Gastroesophageal sphincter (tissue), 4 donors: ENCODE results near the gene TSC22D2. TPM values are rescaled to one million over a fixed set of nuclear protein-coding genes. Genes with fewer than 3 reads are reported as not detected.

Source experiments
- ATAC-seq: fragments of 150-250 bp; one replicate; pipeline ENCODE4 v1.9.1; 2016; ENCODE audit warnings: mild to moderate bottlenecking, moderate library complexity
- H3K27ac ChIP-seq, 4 donors: fragments of 200-600 bp; sonication (generic) in 3 of 4; 1 replicate in 3 of 4; 2 replicates in 1 of 4; pipeline ENCODE4 v1.5.1; 2016 to 2019
- H3K27me3 ChIP-seq: fragments of 200-600 bp; sonication (generic); one replicate; pipeline ENCODE4 v1.5.1; 2019
- H3K36me3 ChIP-seq, 2 donors: fragments of 200-600 bp; sonication (generic); one replicate each; pipeline ENCODE4 v1.5.1; 2019; ENCODE audit warnings: control low read depth in 1 of 2
- H3K4me1 ChIP-seq, 3 donors: fragments of 200-600 bp; sonication (generic); 1 replicate in 2 of 3; 2 replicates in 1 of 3; pipeline ENCODE4 v1.5.1; 2016 to 2019; ENCODE audit warnings: control low read depth in 2 of 3
- H3K4me3 ChIP-seq, 2 donors: fragments of 200-600 bp; sonication (generic); one replicate each; pipeline ENCODE4 v1.5.1; 2019; ENCODE audit warnings: mild to moderate bottlenecking in 1 of 2, moderate library complexity in 1 of 2
- H3K9me3 ChIP-seq, 3 donors: fragments of 200-600 bp; sonication (generic); one replicate each; pipeline ENCODE4 v1.5.1; 2017 to 2019; ENCODE audit warnings: control low read depth in 2 of 3
- CTCF ChIP-seq, 4 experiments: fragments of 200-600 bp in 2 of 4; fragments of 450-650 bp in 2 of 4; sonication (generic) in 1 of 4; IDR thresholded peaks; one replicate each; pipeline ENCODE4 v1.5.1; 2017 to 2019; ENCODE audit warnings: antibody characterized with exemption in 4 of 4, mild to moderate bottlenecking in 2 of 4, moderate library complexity in 2 of 4
- EP300 ChIP-seq: sonication (generic); formaldehyde crosslinking; IDR thresholded peaks from one replicate; pipeline ENCODE4 v1.6.1; 2017; ENCODE audit warnings: antibody characterized with exemption, mild to moderate bottlenecking
- POLR2A ChIP-seq, 2 donors: fragments of 450-650 bp; IDR thresholded peaks; one replicate each; pipeline ENCODE4 v1.6.1; 2017; ENCODE audit warnings: antibody characterized with exemption in 2 of 2, mild to moderate bottlenecking in 2 of 2, moderate library complexity in 1 of 2
- POLR2AphosphoS5 ChIP-seq: sonication (generic); formaldehyde crosslinking; IDR thresholded peaks from one replicate; pipeline ENCODE4 v1.6.1; 2017; ENCODE audit warnings: antibody characterized with exemption
- WGBS, 2 donors: methylation state at CpG; one replicate each; pipeline ENCODE4 v1.1.5; 2018; ENCODE audit warnings: low coverage in 1 of 2; 5-methylcytosine and 5-hydroxymethylcytosine counted together
- total RNA-seq, 4 donors: library from RNA; depleted of rRNA; stranded (reverse); fragments of >200 nt; gene quantifications; one replicate each; pipeline ENCODE4 v1.1.0, GENCODE V29; 2016

The TSC22D2 gene
- 10 to 100 TPM; 15.4 to 30.0 (median 26.0) TPM for total RNA-seq

DNA sequence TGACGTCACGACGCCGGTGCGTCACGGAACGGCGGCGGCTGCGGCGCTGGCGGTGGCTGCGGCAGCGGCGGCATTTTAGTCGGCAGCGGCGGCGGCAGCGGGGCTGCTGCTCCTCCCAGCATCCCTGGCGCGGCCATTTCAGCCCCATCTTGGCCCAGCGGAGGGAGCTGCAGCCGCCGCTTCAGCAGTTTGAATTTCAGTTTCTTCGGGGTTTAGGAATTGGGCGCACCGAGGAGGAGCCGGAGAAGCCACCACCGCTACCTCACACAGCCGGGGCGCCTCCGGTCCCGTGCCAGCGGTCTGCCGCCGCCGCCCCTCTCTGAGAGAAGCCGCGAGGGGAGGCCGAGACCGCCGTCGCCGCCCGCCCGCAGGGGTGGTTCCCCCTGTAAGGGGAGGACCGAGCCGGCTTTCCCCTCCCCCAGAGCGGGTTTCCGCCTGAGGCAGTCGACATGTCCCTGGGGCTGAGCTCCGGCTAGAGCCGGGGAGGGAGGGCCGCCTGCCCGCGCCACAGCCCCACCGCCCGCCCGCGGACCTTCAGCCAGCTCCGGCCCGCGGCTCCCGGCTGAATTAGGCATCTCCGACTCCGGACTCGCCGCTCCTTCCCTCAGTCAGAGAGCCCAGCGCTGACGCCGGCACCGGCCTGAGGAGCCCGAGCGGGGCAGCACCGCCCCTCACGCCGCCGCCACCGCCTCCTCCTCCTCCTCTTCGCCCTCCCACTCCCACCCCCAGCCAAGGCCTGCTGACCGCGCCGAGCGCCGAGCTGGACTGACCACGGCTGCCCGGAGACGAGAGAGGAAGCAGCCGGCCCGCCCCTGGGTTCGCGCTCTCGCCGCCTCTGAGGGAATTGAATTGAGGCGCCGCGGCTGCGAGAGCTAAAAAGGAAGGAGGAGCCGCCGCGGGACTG lies at the start of gene TSC22D2:
Gene TSC22D2, plus strand, starts transcription at position 78 of the 904 bp plus-strand sequence. CDS start 1,053 bp downstream, outside the sequence.
- no CpG with 5 or more reads among the region's 102 CpGs for WGBS, 2 donors
- Histone ChIP-seq H3K36me3 (no peaks in the 10 kb centered on the region), H3K9me3 (no peaks in the 10 kb centered on the region), H3K4me1 (peaks cover 0 to 28% (median 0%) of the 10 kb centered on the region in 3 donors), H3K27me3 (no peaks in the 10 kb centered on the region), H3K27ac (peak within 1 kb of the TSS; percentile 95 to 100 (median 99)), H3K4me3 (peak within 1 kb of the TSS; percentile 74 to 90)
- peak; percentile 85 for ATAC-seq
- TF ChIP-seq EP300 (no peak), POLR2AphosphoS5 (peak; percentile 96), POLR2A (IDR thresholded peaks at IDR 0.05) (peak; percentile 96 to 98), CTCF (IDR thresholded peaks at IDR 0.05) (peak in 2 of 4 experiments; percentile 38 to 45)

DNA sequence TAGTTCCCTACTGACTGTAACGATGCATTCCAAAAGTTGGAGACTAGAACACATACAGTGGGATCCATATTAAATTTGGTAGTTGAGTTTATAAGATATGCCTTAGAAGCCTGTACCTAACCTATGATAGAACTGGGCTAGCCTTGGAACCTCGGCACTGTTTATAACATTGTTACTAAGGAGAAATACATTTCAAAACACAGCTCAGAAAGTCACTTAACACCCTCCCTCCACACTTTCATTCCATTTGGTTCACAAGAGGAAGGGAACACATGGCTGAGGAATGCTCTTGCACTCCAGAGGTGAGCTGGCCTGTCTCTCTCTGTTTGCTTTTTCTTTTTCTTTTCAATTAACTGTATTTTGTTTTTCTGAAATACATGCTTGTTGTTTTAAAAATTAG lies 48.7 kb upstream of the TSC22D2 start:
- no peak for TF ChIP-seq POLR2A (IDR thresholded peaks at IDR 0.05)
- no peak for TF ChIP-seq CTCF (IDR thresholded peaks at IDR 0.05)
- TF ChIP-seq EP300: no peak
- no peak for TF ChIP-seq POLR2AphosphoS5

GRCh38 chr3:150360966-150361365 lies 47.1 kb upstream of the TSC22D2 start:
- no peaks in the 10 kb centered on the region for H3K27me3 ChIP-seq
- H3K4me3 ChIP-seq: no peak overlapping the region
- WGBS, 2 donors: 86 to 94% methylated on average over 3 of the region's 3 CpGs
- TF ChIP-seq POLR2AphosphoS5: no peak
- TF ChIP-seq POLR2A (IDR thresholded peaks at IDR 0.05): no peak
- TF ChIP-seq CTCF (IDR thresholded peaks at IDR 0.05): no peak
- no peak for TF ChIP-seq EP300
- H3K27ac ChIP-seq: no peak overlapping the region
- no peaks in the 10 kb centered on the region for H3K9me3 ChIP-seq
- no peaks in the 10 kb centered on the region for H3K4me1 ChIP-seq
- H3K36me3 ChIP-seq: no peaks in the 10 kb centered on the region
- ATAC-seq: no peak

More for the DNA sequence above, 48.7 kb upstream of the TSC22D2 start:
- Histone ChIP-seq H3K4me1 (no peaks in the 10 kb centered on the region), H3K27me3 (no peaks in the 10 kb centered on the region), H3K4me3 (no peak overlapping the region), H3K9me3 (no peaks in the 10 kb centered on the region), H3K27ac (no peak overlapping the region), H3K36me3 (no peaks in the 10 kb centered on the region)
- ATAC-seq: no peak
- WGBS, 2 donors: 61 to 87% methylated on average over 2 of the region's 2 CpGs

- Histone ChIP-seq H3K9me3 (no peaks in the 10 kb centered on the region), H3K27ac (no peak overlapping the region), H3K4me3 (no peak overlapping the region), H3K4me1 (no peaks in the 10 kb centered on the region), H3K36me3 (no peaks in the 10 kb centered on the region), H3K27me3 (no peaks in the 10 kb centered on the region)
- TF ChIP-seq EP300 (no peak), POLR2A (IDR thresholded peaks at IDR 0.05) (no peak), CTCF (IDR thresholded peaks at IDR 0.05) (no peak), POLR2AphosphoS5 (no peak)
- WGBS, 2 donors: 86 to 100% methylated on average over 2 of the region's 2 CpGs
- no peak for ATAC-seq
Measured at GRCh38 chr3:150362515-150363302, 45.4 kb upstream of the TSC22D2 start.
